ENCODE results near the gene P4HTM.
A peak's percentile ranks its signal among the peaks of the same experiment; 100 is the strongest.

The P4HTM gene

GRCh38 chr3:48984663-48985062 is 5.4 kb upstream of the P4HTM start:
- no peak for DNase-seq (ENCODE audit: low read depth)

GRCh38 chr3:48985831-48986376 is 4.1 kb upstream of the P4HTM start:
- no peak for DNase-seq (ENCODE audit: low read depth)

DNA sequence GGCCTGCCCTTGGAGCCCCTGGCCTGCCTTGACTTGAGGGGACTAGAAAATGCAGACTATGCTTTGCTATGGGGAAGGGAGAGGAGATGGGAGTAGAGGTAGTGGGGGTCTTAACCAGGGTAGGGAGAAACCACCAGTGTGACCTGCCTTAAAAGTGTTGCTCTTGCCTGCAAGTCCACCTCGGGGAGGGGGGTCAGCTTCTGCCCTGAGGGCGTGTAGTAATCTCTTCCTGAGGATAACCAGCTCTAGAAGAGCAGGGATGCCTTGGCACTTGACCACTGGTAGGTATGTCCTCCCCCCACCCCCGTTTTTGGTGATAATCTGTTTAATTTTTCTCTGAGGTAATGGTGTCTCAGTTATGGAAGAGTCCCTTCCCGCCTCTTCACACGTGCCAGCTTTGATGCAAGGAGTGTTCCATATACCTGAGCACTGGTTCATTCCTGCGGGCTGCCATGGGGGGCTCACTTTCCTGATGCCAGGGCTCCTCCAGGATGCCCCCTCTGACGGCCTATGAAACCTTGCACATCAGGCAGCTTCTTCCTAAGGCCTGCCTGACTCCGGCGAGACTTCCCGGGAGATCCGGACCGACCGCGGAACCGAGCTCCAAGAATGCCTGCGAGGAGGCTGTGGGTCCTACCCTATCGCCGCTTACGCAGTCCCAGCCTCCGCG is 780 bp upstream of the P4HTM start:
- DNase-seq (ENCODE audit: low read depth) = no peak

GRCh38 chr3:48990636-48991469 is 812 bp downstream of the P4HTM start:
- no peak for DNase-seq (ENCODE audit: low read depth)

GRCh38 chr3:48991851-48992545 is 2.0 kb downstream of the P4HTM start:
- no peak for DNase-seq (ENCODE audit: low read depth)

DNA sequence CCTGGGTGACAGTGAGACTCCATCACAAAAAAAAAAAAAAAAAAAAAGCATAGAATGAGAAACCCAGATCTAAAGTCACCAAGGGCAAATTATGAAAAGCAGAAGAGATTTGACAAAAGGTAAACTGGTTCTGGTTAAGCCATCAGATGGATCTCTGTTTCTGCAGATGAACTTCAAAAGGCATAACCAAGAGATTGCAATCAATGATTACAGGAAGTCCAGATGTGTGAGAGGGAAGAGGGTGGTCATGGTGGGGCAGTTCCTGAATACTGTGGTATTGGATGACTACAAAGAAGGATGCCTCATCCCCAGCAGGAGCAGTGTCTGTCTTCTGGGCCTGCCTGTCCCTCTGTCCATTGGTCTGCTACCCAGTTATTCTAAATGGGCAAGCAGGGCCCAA is 3.8 kb downstream of the P4HTM start:
- no peak for DNase-seq (ENCODE audit: low read depth)

DNA sequence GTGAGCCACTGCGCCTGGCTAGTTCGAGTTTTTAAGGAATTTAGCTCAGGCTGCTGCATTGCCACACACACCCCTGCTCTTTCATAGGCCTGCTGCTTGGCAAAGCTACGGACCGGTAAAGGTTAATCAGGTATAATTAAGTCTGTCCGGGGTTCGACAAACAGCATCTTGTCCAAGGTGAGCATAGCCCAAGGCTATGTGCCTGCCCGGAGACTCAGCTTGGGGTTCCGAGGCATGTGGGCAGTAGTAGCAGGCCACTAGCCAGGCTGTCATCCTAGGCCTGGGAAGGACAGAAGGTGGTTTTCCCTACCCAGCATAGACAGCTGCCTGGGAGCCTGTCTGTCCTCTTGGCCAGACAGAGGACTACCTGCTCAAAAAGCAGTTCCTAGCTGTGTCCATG is 6.6 kb downstream of the P4HTM start:
- DNase-seq (ENCODE audit: low read depth) = no peak

GRCh38 chr3:48997102-48997635 is 7.1 kb downstream of the P4HTM start:
- DNase-seq (ENCODE audit: low read depth) = no peak

GRCh38 chr3:48997714-48998637 is 7.9 kb downstream of the P4HTM start:
- no peak for DNase-seq (ENCODE audit: low read depth)

GRCh38 chr3:48999085-48999858 is 9.2 kb downstream of the P4HTM start:
- no peak for DNase-seq (ENCODE audit: low read depth)

DNA sequence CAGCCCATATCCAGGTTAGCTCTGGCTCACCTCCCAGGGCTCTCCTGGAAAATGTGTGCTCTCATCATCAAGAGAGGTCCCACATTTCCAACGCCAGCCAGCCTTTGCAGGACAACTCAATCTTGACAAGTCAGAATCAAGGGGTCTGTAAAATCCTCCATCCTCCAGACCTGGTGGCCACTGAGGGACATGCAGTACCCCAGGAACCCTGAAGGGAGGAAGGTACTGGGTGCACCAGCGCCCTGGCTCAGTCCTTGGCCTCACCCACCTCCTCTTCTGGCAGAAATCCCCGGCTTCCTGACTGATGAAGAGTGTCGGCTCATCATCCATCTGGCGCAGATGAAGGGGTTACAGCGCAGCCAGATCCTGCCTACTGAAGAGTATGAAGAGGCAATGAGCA is 11.1 kb downstream of the P4HTM start:
- DNase-seq (ENCODE audit: low read depth) = no peak

DNA sequence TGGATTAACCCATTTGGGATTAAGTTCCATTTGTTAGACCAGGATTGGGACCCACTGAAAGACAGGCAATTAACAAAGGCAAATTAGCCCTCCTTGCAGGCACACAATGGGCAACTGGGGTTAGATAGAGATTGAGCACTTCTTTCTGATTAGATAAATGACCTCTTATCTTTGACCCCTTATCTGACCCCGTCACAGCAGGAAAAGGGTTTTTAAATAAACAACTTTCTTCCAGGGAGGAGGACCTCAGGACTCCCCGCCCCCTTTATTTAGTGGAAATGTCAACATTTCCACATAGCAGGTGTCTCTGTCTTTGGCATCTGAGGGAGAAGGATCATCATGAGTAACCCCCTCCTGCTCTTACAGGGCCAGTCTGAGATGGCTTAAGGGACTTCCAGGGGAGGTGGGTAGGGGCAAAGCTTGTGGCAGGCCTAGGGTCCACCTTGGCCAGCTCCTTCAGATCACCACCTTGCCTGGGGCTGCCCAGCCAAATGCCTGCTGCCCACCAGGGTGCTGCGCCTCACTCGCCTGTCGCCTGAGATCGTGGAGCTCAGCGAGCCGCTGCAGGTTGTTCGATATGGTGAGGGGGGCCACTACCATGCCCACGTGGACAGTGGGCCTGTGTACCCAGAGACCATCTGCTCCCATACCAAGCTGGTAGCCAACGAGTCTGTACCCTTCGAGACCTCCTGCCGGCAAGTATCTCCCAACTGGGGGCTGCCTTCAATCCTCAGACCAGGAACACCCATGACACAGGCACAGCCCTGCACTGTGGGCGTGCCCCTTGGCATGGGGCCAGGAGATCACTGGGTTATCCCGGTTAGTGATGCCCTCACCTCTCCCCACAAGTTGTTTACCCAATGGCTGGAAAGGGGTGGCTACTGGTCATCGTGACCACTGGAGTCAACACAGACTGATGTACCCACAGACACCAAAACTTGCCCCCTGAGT is 14.6 kb downstream of the P4HTM start:
- no peak for DNase-seq (ENCODE audit: low read depth)

DNA sequence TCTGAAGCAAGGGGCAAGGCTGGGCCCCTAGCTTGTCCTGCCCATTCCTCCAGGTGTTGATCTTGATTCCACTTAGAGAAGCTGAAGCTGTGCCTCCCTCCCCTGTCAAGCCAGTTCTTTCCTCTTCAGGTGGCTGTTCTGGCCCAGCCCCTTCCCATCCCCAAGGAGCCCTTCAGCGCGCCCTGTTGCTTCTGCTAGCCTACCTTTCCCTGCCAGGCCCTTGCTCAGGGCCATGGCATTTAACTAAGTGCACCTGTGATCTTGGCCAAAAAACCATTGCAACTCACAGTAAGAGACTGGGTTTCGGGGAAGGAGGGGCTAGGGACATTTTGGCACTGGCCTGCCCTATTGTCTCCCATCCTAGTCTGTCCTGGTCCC is 15.3 kb downstream of the P4HTM start:
- no peak for DNase-seq (ENCODE audit: low read depth)

DNA sequence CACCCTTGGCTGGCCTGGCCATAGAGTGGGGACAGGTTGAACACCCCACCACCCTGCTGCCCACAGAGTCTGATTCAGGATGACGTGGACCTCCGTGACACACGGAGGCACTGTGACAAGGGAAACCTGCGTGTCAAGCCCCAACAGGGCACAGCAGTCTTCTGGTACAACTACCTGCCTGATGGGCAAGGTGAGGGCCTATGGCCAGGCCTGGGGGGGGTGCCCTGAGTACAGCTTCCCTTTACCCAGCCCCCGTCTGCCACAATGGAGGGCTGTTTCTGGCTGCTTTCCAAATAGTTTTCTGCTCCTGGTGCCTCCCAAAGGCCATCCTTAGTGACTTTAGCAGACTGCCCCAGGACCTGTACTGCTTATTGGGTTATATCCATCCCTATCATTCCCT is 16.0 kb downstream of the P4HTM start:
- no peak for DNase-seq (ENCODE audit: low read depth)

- no peak for DNase-seq (ENCODE audit: low read depth)
Observed at GRCh38 chr3:49006408-49007067, 16.5 kb downstream of the P4HTM start.

GRCh38 chr3:49007068-49007770 is 17.2 kb downstream of the P4HTM start, which contains the start of gene WDR6:
Gene WDR6, plus strand, starts transcription at chr3:49007391. Its CDS starts 41 bp downstream, at chr3:49007432.
- peak; percentile 86 for DNase-seq (ENCODE audit: low read depth)

GRCh38 chr3:49007771-49008528 is 17.9 kb downstream of the P4HTM start:
- no peak for DNase-seq (ENCODE audit: low read depth)
